Measurements from ENCODE around the gene SLC11A1.

GRCh38 chr2:218395456-218395825 lies 13.4 kb downstream of the SLC11A1 start:
- TF ChIP-seq POLR2A (IDR thresholded peaks at IDR 0.05) (no peak), CTCF (IDR thresholded peaks at IDR 0.05) (no peak), POLR2AphosphoS5 (IDR thresholded peaks at IDR 0.05) (no peak)

All from upper lobe of left lung (tissue), 4 donors.